Mesenchymal stem cell (in vitro differentiated cells and primary cell): ENCODE measurements around the gene SMIM38.

Source experiments
- DNase-seq: peaks from one replicate; pipeline ENCODE4 v3.0.0-alpha.2; 2013
- H2AFZ ChIP-seq: one replicate; pipeline ENCODE4 v1.6.1; 2013; ENCODE audit warnings: low read depth, mild to moderate bottlenecking, control low read depth, inconsistent platforms, low read length, moderate library complexity
- H2AK5ac ChIP-seq: 2 replicates; pipeline ENCODE4 v1.6.1; 2013; ENCODE audit warnings: low read length, moderate library complexity, mild to moderate bottlenecking, inconsistent platforms; ENCODE audit not compliant: severe bottlenecking
- H2BK120ac ChIP-seq: one replicate; pipeline ENCODE4 v1.6.1; 2013; ENCODE audit warnings: low read depth, mild to moderate bottlenecking, inconsistent platforms, low read length, moderate library complexity
- H2BK12ac ChIP-seq, 2 experiments: one replicate each; pipeline ENCODE4 v1.6.1; 2013; ENCODE audit warnings: inconsistent platforms in 2 of 2, low read length in 2 of 2, mild to moderate bottlenecking in 2 of 2, moderate library complexity in 2 of 2, control low read depth in 1 of 2
- H2BK15ac ChIP-seq: one replicate; pipeline ENCODE4 v1.6.1; 2013; ENCODE audit warnings: mild to moderate bottlenecking, low read depth, inconsistent platforms; ENCODE audit not compliant: poor library complexity, severe bottlenecking
- H2BK5ac ChIP-seq: 2 replicates; pipeline ENCODE4 v1.6.1; 2013; ENCODE audit warnings: low read depth, mild to moderate bottlenecking, low read length, control low read depth, inconsistent platforms; ENCODE audit not compliant: poor library complexity, severe bottlenecking
- H3K14ac ChIP-seq, 2 experiments: one replicate each; pipeline ENCODE4 v1.6.1; 2013; ENCODE audit warnings: inconsistent platforms in 2 of 2, low read length in 2 of 2, control low read depth in 1 of 2, mild to moderate bottlenecking in 1 of 2, moderate library complexity in 1 of 2
- H3K18ac ChIP-seq, 2 experiments: one replicate each; pipeline ENCODE4 v1.6.1; 2013; ENCODE audit warnings: inconsistent platforms in 2 of 2, low read length in 2 of 2, control low read depth in 1 of 2, low read depth in 1 of 2, mild to moderate bottlenecking in 1 of 2
- H3K23ac ChIP-seq, 2 experiments: one replicate each; pipeline ENCODE4 v1.6.1; 2013; ENCODE audit warnings: inconsistent platforms in 2 of 2, low read length in 2 of 2, mild to moderate bottlenecking in 2 of 2, moderate library complexity in 2 of 2, control low read depth in 1 of 2
- H3K27ac ChIP-seq: 2 replicates; pipeline ENCODE4 v1.5.1; 2013; ENCODE audit warnings: mild to moderate bottlenecking, moderate library complexity, low read length, control low read depth, inconsistent platforms; ENCODE audit not compliant: poor library complexity, severe bottlenecking
- H3K27me3 ChIP-seq, 2 experiments: 2 replicates each; pipeline versions ENCODE4 v1.6.1 to v1.7.0; 2013; ENCODE audit warnings: low read length in 2 of 2, mild to moderate bottlenecking in 2 of 2, moderate library complexity in 2 of 2, control low read depth in 1 of 2, inconsistent platforms in 1 of 2; ENCODE audit not compliant: control insufficient read depth in 1 of 2, insufficient read depth in 1 of 2
- H3K36me3 ChIP-seq, 2 experiments: 2 replicates each; pipeline versions ENCODE4 v1.6.1 to v1.7.0; 2013; ENCODE audit warnings: low read length in 2 of 2, control low read depth in 1 of 2, inconsistent platforms in 1 of 2, low read depth in 1 of 2, mild to moderate bottlenecking in 1 of 2; ENCODE audit not compliant: insufficient read depth in 2 of 2, control insufficient read depth in 1 of 2
- H3K4ac ChIP-seq, 2 experiments: one replicate each; pipeline ENCODE4 v1.6.1; 2013; ENCODE audit warnings: inconsistent platforms in 2 of 2, low read length in 2 of 2, mild to moderate bottlenecking in 2 of 2, moderate library complexity in 2 of 2, control low read depth in 1 of 2, low read depth in 1 of 2
- H3K4me1 ChIP-seq: 2 replicates; pipeline ENCODE4 v1.6.1; 2013; ENCODE audit warnings: low read depth, low read length, control low read depth; ENCODE audit not compliant: control insufficient read depth, insufficient read depth
- H3K4me2 ChIP-seq: 2 replicates; pipeline ENCODE4 v1.6.1; 2013; ENCODE audit warnings: low read length, mild to moderate bottlenecking, inconsistent platforms; ENCODE audit not compliant: poor library complexity, severe bottlenecking
- H3K4me3 ChIP-seq, 2 experiments: 2 replicates each; pipeline versions ENCODE4 v1.5.1 to v1.7.0; 2013; ENCODE audit warnings: low read length in 2 of 2, mild to moderate bottlenecking in 2 of 2, control low read depth in 1 of 2, low read depth in 1 of 2; ENCODE audit not compliant: insufficient read depth in 1 of 2
- H3K79me1 ChIP-seq: replicated peaks from 2 replicates; pipeline ENCODE4 v1.6.1; 2013; ENCODE audit warnings: mild to moderate bottlenecking, control low read depth, low read length, inconsistent platforms; ENCODE audit not compliant: poor library complexity, severe bottlenecking
- H3K9ac ChIP-seq: 2 replicates; pipeline ENCODE4 v1.7.0; 2013; ENCODE audit warnings: mild to moderate bottlenecking, low read length, moderate library complexity
- H3K9me3 ChIP-seq: 2 replicates; pipeline ENCODE4 v1.7.0; 2013; ENCODE audit warnings: mild to moderate bottlenecking, low read length; ENCODE audit not compliant: control insufficient read depth
- H4K8ac ChIP-seq: one replicate; pipeline ENCODE4 v1.6.1; 2013; ENCODE audit warnings: inconsistent platforms, mild to moderate bottlenecking, low read length, moderate library complexity
- H4K91ac ChIP-seq: one replicate; pipeline ENCODE4 v1.6.1; 2013; ENCODE audit warnings: mild to moderate bottlenecking, low read length, inconsistent platforms
- WGBS: methylation state at CpG from one replicate; pipeline ENCODE4 v1.1.7; 2013; ENCODE audit warnings: mixed read lengths; 5-methylcytosine and 5-hydroxymethylcytosine counted together

Gene SMIM38

GRCh38 chr11:69167916-69168691 lies 12.4 kb downstream of the SMIM38 start:
- Histone ChIP-seq H3K27me3 (peaks cover 22 to 35% of the 10 kb centered on the region in 2 experiments), H2AFZ (no peak overlapping the region), H3K27ac (no peak overlapping the region), H3K79me1 (no peaks in the 10 kb centered on the region), H3K9me3 (peaks cover 20% of the 10 kb centered on the region), H3K4ac (no peak overlapping the region), H2BK15ac (peak overlapping the region; percentile 12), H3K36me3 (no peaks in the 10 kb centered on the region), H3K14ac (no peak overlapping the region), H4K8ac (no peak overlapping the region), H3K9ac (no peak overlapping the region), H3K4me2 (no peak overlapping the region), H2BK5ac (no peak overlapping the region), H3K18ac (no peak overlapping the region), H3K4me1 (peaks cover 14% of the 10 kb centered on the region), H3K4me3 (no peak overlapping the region), H2BK12ac (peak overlapping the region in 1 of 2 experiments; percentile 56), H2AK5ac (no peak overlapping the region), H3K23ac (no peak overlapping the region), H4K91ac (no peak overlapping the region), H2BK120ac (no peak overlapping the region)
- DNase-seq: peak; percentile 22
- 73% methylated on average over 8 of the region's 9 CpGs for WGBS

DNA sequence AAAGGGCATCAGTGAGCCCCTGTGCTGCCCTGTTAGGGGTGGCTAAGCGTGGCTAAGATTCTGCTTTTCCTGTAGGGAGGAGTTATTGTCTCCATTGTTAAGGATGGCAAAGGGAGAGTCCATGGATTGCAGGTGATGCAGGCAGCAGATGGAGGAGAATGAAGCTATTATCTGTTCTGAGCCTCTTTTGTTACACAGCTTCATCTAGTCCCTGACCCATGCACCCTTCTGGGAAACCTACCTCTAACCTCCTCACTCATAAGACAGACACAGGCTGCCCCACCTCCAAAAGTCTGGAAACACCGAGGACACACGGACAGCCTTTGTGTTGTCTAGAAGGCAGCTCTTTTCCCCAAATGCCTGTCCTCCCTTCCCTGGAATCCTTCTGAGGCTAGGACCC lies 13.7 kb downstream of the SMIM38 start:
- H2AFZ ChIP-seq: no peak overlapping the region
- no peak overlapping the region for H3K18ac ChIP-seq
- no peak overlapping the region for H3K14ac ChIP-seq
- peaks cover 14% of the 10 kb centered on the region for H3K4me1 ChIP-seq
- no peak overlapping the region for H3K4me3 ChIP-seq
- H3K4me2 ChIP-seq: no peak overlapping the region
- no peak overlapping the region for H3K4ac ChIP-seq
- H3K36me3 ChIP-seq: no peaks in the 10 kb centered on the region
- no peak overlapping the region for H4K8ac ChIP-seq
- H4K91ac ChIP-seq: no peak overlapping the region
- no peak overlapping the region for H2BK5ac ChIP-seq
- no peak overlapping the region for H2BK15ac ChIP-seq
- no peak overlapping the region for H3K23ac ChIP-seq
- H3K27me3 ChIP-seq: peaks cover 22 to 44% of the 10 kb centered on the region in 2 experiments
- H3K79me1 ChIP-seq: no peaks in the 10 kb centered on the region
- peaks cover 12% of the 10 kb centered on the region for H3K9me3 ChIP-seq
- DNase-seq: no peak
- H3K27ac ChIP-seq: no peak overlapping the region
- H3K9ac ChIP-seq: no peak overlapping the region
- H2BK12ac ChIP-seq: no peak overlapping the region
- WGBS: 92% methylated on average over 3 of the region's 3 CpGs
- H2AK5ac ChIP-seq: no peak overlapping the region
- no peak overlapping the region for H2BK120ac ChIP-seq

GRCh38 chr11:69170704-69171103 lies 15.0 kb downstream of the SMIM38 start:
- Histone ChIP-seq H3K9me3 (peaks cover 19% of the 10 kb centered on the region), H3K4ac (no peak overlapping the region), H3K18ac (no peak overlapping the region), H3K4me2 (no peak overlapping the region), H2BK15ac (no peak overlapping the region), H3K14ac (no peak overlapping the region), H2BK5ac (no peak overlapping the region), H2BK120ac (no peak overlapping the region), H3K4me1 (peaks cover 14% of the 10 kb centered on the region), H3K36me3 (no peaks in the 10 kb centered on the region), H3K4me3 (no peak overlapping the region), H2BK12ac (no peak overlapping the region), H2AK5ac (no peak overlapping the region), H3K27me3 (peaks cover 28 to 53% of the 10 kb centered on the region in 2 experiments), H3K9ac (no peak overlapping the region), H3K23ac (no peak overlapping the region), H4K91ac (no peak overlapping the region), H3K27ac (no peak overlapping the region), H2AFZ (no peak overlapping the region), H3K79me1 (no peaks in the 10 kb centered on the region), H4K8ac (no peak overlapping the region)
- DNase-seq: no peak
- 87% methylated on average over 6 of the region's 6 CpGs for WGBS

DNA sequence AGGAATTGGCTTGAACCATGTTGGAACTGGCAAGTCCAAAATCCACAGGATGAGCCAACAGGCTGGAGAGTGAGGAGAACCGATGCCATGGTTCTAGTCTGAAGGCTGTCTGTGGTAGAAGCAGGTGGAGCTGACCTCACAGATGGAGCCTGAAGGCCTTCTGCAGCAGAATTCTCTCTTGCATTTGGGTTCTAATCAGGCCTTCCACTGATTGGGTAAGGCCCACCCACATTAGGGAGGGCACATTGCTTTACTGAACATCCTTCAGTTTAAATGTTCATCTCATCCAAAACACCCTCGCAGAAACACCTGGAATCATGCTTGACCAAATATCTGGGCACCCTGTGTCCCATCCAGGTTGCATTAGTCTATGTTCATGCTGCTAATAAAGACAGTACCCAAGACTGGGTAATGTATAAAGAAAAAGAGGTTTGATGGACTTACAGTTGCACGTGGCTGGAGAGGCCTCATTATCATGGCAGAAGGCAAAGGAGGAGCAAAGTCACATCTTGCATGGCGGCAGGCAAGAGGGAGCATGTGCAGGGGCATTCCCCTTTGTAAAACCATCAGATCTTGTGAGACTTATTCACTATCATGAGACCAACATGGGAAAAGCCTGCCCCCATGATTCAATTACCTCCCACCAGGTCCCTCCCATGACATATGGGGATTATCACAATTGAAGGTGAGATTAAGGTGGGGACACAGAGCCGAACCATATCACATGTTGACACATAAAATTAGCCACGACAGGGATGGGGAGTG lies 15.9 kb downstream of the SMIM38 start:
- H3K79me1 ChIP-seq: no peaks in the 10 kb centered on the region
- no peak overlapping the region for H3K4ac ChIP-seq
- H3K4me2 ChIP-seq: no peak overlapping the region
- no peak overlapping the region for H3K23ac ChIP-seq
- H3K9me3 ChIP-seq: peaks cover 21% of the 10 kb centered on the region
- no peak overlapping the region for H2AK5ac ChIP-seq
- H3K9ac ChIP-seq: no peak overlapping the region
- no peak overlapping the region for H3K14ac ChIP-seq
- H2BK15ac ChIP-seq: no peak overlapping the region
- H3K27me3 ChIP-seq: peaks cover 28 to 53% of the 10 kb centered on the region in 2 experiments
- 88% methylated on average over 4 of the region's 6 CpGs for WGBS
- no peak overlapping the region for H3K27ac ChIP-seq
- H3K4me3 ChIP-seq: no peak overlapping the region
- peaks cover 7% of the 10 kb centered on the region for H3K4me1 ChIP-seq
- H4K91ac ChIP-seq: no peak overlapping the region
- H2BK120ac ChIP-seq: no peak overlapping the region
- no peak overlapping the region for H2BK12ac ChIP-seq
- H2AFZ ChIP-seq: no peak overlapping the region
- no peaks in the 10 kb centered on the region for H3K36me3 ChIP-seq
- DNase-seq: no peak
- H2BK5ac ChIP-seq: no peak overlapping the region
- no peak overlapping the region for H4K8ac ChIP-seq
- H3K18ac ChIP-seq: no peak overlapping the region
